Right lobe of liver (tissue), 4 donors: ENCODE results near the gene PRXL2A.

Experiments used
- POLR2A ChIP-seq: fragments of 450-650 bp; IDR thresholded peaks from one replicate; pipeline ENCODE4 v1.6.1; 2017; ENCODE audit warnings: antibody characterized with exemption, mild to moderate bottlenecking
- TF ChIP-seq, protein P1 (sequence below), 4 donors: fragments of 200-600 bp in 3 of 4; fragments of 450-650 bp in 1 of 4; IDR thresholded peaks; one replicate each; pipeline versions ENCODE4 v1.5.1 to v1.8.0; 2016 to 2022; ENCODE audit warnings: antibody characterized with exemption in 4 of 4, mild to moderate bottlenecking in 2 of 4
- donor health status: DM: no; HTN: no; CAD: no.
- donor health status: DM: no; HTN: no; CAD: no.
- donor health status: DM: no; HTN: yes; CAD: no.

DNA sequence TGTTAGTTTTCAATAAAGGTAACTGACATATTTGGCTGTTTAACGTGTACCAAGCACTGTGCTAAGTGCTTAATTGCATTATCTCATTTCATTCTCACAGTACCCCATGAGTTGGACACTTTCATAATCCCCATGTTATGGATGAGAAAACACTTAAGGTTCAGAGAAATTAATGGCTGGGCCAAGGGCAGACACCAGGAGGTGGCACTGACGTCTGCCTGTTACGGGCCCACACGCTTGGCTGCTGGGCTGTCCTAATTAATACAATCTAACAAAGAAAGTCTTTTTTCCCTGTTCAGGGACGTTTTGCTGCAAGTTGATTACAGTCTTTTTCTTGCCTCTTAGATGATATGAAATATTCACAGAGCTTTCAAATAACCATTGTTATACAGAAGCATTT, 35.7 kb upstream of the PRXL2A start:
- TF ChIP-seq, protein P1, sequence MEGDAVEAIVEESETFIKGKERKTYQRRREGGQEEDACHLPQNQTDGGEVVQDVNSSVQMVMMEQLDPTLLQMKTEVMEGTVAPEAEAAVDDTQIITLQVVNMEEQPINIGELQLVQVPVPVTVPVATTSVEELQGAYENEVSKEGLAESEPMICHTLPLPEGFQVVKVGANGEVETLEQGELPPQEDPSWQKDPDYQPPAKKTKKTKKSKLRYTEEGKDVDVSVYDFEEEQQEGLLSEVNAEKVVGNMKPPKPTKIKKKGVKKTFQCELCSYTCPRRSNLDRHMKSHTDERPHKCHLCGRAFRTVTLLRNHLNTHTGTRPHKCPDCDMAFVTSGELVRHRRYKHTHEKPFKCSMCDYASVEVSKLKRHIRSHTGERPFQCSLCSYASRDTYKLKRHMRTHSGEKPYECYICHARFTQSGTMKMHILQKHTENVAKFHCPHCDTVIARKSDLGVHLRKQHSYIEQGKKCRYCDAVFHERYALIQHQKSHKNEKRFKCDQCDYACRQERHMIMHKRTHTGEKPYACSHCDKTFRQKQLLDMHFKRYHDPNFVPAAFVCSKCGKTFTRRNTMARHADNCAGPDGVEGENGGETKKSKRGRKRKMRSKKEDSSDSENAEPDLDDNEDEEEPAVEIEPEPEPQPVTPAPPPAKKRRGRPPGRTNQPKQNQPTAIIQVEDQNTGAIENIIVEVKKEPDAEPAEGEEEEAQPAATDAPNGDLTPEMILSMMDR (IDR thresholded peaks at IDR 0.05), result no peak
- TF ChIP-seq POLR2A, result no peak
